ENCODE data around the gene IL17REL.

GRCh38 chr22:49958931-49959781, 53.4 kb downstream of the IL17REL start:
- no peak for TF ChIP-seq CTCF (IDR thresholded peaks at IDR 0.05)
- no peak for TF ChIP-seq POLR2AphosphoS5 (IDR thresholded peaks at IDR 0.05)
- TF ChIP-seq POLR2A (IDR thresholded peaks at IDR 0.05) = no peak
